AG08396 (cell line): Measurements from ENCODE around the gene PTPRN2.

ENCODE experiments used
- DNase-seq: peaks from one replicate; pipeline ENCODE4 v3.0.0; 2012; ENCODE audit warnings: low spot score, mixed read lengths

Gene PTPRN2

GRCh38 chr7:157690833-157691585 is 896.6 kb downstream of the PTPRN2 start:
- peak; percentile 90 for DNase-seq

- DNase-seq = no peak
These were observed 897.4 kb downstream of the PTPRN2 start for GRCh38 chr7:157690058-157690832.

- DNase-seq = no peak
These were observed 898.2 kb downstream of the PTPRN2 start for GRCh38 chr7:157689269-157690057.

- no peak for DNase-seq
These were observed 898.9 kb downstream of the PTPRN2 start for GRCh38 chr7:157688533-157689268.

GRCh38 chr7:157687845-157688532 is 899.6 kb downstream of the PTPRN2 start:
- DNase-seq = no peak

- DNase-seq = no peak
These were observed 900.5 kb downstream of the PTPRN2 start for GRCh38 chr7:157687158-157687557.

GRCh38 chr7:157686285-157686894 is 901.2 kb downstream of the PTPRN2 start:
- no peak for DNase-seq

GRCh38 chr7:157685430-157686284 is 902.0 kb downstream of the PTPRN2 start:
- DNase-seq = no peak

GRCh38 chr7:157684909-157685429 is 902.7 kb downstream of the PTPRN2 start:
- DNase-seq = no peak

GRCh38 chr7:157684157-157684908 is 903.3 kb downstream of the PTPRN2 start:
- DNase-seq = no peak

- DNase-seq = no peak
These were observed 903.9 kb downstream of the PTPRN2 start for GRCh38 chr7:157683747-157684156.

- no peak for DNase-seq
These were observed 904.5 kb downstream of the PTPRN2 start for GRCh38 chr7:157682946-157683746.

GRCh38 chr7:157682064-157682945 is 905.3 kb downstream of the PTPRN2 start:
- DNase-seq = no peak

- DNase-seq = no peak
These were observed 908.0 kb downstream of the PTPRN2 start for GRCh38 chr7:157679607-157680006.

- no peak for DNase-seq
These were observed 909.1 kb downstream of the PTPRN2 start for GRCh38 chr7:157678501-157678900.

GRCh38 chr7:157676456-157677255 is 911.0 kb downstream of the PTPRN2 start:
- DNase-seq = no peak
